ENCODE data around the gene NEURL1B.

DNA sequence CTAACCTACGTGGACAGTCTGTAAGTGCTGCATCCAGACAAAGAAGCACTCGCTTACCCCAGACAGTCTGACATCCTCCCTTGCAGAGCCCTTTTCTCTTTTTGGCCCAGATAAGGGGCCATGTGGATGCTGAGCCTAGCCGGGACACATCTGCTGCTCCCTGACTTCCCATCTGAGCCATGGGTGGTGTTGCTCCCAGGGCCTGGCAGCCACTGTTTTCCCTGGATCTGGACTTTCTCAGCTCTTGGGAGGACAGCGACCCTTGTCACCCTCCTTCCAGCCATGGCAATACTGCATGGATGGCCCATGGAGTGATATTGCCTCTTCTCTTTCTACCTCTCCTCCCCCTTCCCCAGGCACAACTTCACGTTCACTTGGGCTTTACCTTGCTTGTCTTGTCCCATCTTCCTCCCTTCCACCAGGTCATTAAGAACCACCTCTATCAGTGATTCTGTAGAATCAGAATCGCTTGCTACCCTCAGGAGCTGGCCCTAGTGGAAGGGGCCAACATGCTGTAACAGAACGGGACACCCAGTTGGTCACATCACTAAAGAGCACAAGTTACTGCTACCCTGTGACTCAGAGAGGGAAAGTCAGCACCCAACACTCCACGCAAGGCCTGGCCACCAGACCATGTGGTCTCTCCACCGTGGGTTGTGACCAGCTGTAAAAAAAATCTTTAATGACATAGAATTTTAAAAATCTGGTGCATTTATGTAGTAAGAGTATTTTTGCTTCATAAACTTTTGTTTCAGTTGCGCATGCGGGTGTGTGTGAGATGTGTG, 4.4 kb downstream of the NEURL1B start:
- TF ChIP-seq, protein P1, sequence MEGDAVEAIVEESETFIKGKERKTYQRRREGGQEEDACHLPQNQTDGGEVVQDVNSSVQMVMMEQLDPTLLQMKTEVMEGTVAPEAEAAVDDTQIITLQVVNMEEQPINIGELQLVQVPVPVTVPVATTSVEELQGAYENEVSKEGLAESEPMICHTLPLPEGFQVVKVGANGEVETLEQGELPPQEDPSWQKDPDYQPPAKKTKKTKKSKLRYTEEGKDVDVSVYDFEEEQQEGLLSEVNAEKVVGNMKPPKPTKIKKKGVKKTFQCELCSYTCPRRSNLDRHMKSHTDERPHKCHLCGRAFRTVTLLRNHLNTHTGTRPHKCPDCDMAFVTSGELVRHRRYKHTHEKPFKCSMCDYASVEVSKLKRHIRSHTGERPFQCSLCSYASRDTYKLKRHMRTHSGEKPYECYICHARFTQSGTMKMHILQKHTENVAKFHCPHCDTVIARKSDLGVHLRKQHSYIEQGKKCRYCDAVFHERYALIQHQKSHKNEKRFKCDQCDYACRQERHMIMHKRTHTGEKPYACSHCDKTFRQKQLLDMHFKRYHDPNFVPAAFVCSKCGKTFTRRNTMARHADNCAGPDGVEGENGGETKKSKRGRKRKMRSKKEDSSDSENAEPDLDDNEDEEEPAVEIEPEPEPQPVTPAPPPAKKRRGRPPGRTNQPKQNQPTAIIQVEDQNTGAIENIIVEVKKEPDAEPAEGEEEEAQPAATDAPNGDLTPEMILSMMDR (IDR thresholded peaks at IDR 0.05) = no peak
- TF ChIP-seq POLR2A (IDR thresholded peaks at IDR 0.05) = no peak
